H1 (cell line): Measurements from ENCODE around the gene NFIX. TPM values are rescaled to one million over a fixed set of nuclear protein-coding genes. Genes with fewer than 3 reads are reported as not detected.

ENCODE experiments used
- CTCF ChIA-PET: fragments of 300-600 bp; sonication (Branson Sonifier 250); formaldehyde crosslinking; loops from one replicate; lab custom pipeline; 2021; ENCODE audit not compliant: partially characterized antibody; lab: Charles Lee
- POLR2A ChIA-PET: fragments of 300-600 bp; sonication (Branson Sonifier 250); formaldehyde crosslinking; loops from one replicate; lab custom pipeline; 2021; ENCODE audit warnings: inconsistent platforms; ENCODE audit not compliant: partially characterized antibody; lab: Charles Lee
- DNase-seq, 2 experiments: peaks; one replicate each; pipeline versions ENCODE4 v3.0.0 to v3.0.0-alpha.2; 2010 to 2022; ENCODE audit warnings: low spot score in 2 of 2, low read depth in 1 of 2, mixed read lengths in 1 of 2
- FAIRE-seq: peaks from 2 replicates; lab custom pipeline; 2011; peaks lifted over from hg19 to GRCh38; lab: Jason Lieb, UNC
- H2AFZ ChIP-seq: 2 replicates; pipeline ENCODE4 v1.8.1; 2012; ENCODE audit warnings: low read length, inconsistent platforms
- H2AK5ac ChIP-seq: 2 replicates; pipeline ENCODE4 v1.6.1; 2013; ENCODE audit warnings: low read depth, low read length
- H2BK120ac ChIP-seq: replicated peaks from 2 replicates; pipeline ENCODE3; 2013; ENCODE audit warnings: low read depth, low read length, inconsistent platforms
- H2BK12ac ChIP-seq: 2 replicates; pipeline ENCODE4 v1.6.1; 2013; ENCODE audit warnings: low read depth, low read length
- H2BK15ac ChIP-seq: 2 replicates; pipeline ENCODE4 v1.6.1; 2013; ENCODE audit warnings: low read length
- H2BK20ac ChIP-seq: 2 replicates; pipeline ENCODE4 v1.6.1; 2013; ENCODE audit warnings: low read length
- H2BK5ac ChIP-seq: 2 replicates; pipeline ENCODE4 v1.6.1; 2013; ENCODE audit warnings: low read depth, low read length
- H3K14ac ChIP-seq: 2 replicates; pipeline ENCODE4 v1.6.1; 2013; ENCODE audit warnings: inconsistent platforms; ENCODE audit not compliant: insufficient read length
- H3K18ac ChIP-seq: 2 replicates; pipeline ENCODE4 v1.6.1; 2013; ENCODE audit warnings: low read length; ENCODE audit errors: extremely low read depth
- H3K23ac ChIP-seq: 2 replicates; pipeline ENCODE4 v1.6.1; 2013; ENCODE audit warnings: inconsistent platforms; ENCODE audit not compliant: insufficient read length
- H3K23me2 ChIP-seq: 2 replicates; pipeline ENCODE4 v1.6.1; 2013; ENCODE audit warnings: low read depth, low read length
- H3K27ac ChIP-seq: 2 replicates; pipeline ENCODE4 v1.6.1; 2011; ENCODE audit warnings: low read depth, low read length, inconsistent platforms
- H3K27me3 ChIP-seq, 4 experiments: replicated peaks in 1 of 4; 1 replicate in 1 of 4; 2 replicates in 3 of 4; pipeline versions ENCODE4 v1.6.1 to v1.8.1; 2011 to 2013; ENCODE audit warnings: low read length in 3 of 4, mild to moderate bottlenecking in 3 of 4, inconsistent platforms in 2 of 4, mixed read lengths in 2 of 4, moderate library complexity in 1 of 4; ENCODE audit not compliant: control insufficient read depth in 3 of 4, insufficient read depth in 3 of 4; ENCODE audit errors: extremely low read depth in 1 of 4
- H3K36me3 ChIP-seq, 4 experiments: 2 replicates each; pipeline versions ENCODE4 v1.6.1 to v1.8.1; 2011 to 2013; ENCODE audit warnings: mild to moderate bottlenecking in 4 of 4, low read length in 3 of 4, moderate library complexity in 2 of 4, control low read depth in 1 of 4, inconsistent platforms in 1 of 4; ENCODE audit not compliant: insufficient read depth in 4 of 4, control insufficient read depth in 2 of 4
- H3K4ac ChIP-seq: replicated peaks from 2 replicates; pipeline ENCODE3; 2013; ENCODE audit warnings: low read length, low read depth, mixed read lengths, inconsistent platforms; ENCODE audit not compliant: insufficient read length
- H3K4me1 ChIP-seq, 4 experiments: replicated peaks in 1 of 4; 1 replicate in 1 of 4; 2 replicates in 3 of 4; pipeline versions ENCODE4 v1.6.1 to v1.8.1; 2011 to 2013; ENCODE audit warnings: low read length in 3 of 4, inconsistent platforms in 2 of 4, mixed read lengths in 1 of 4; ENCODE audit not compliant: insufficient read depth in 4 of 4, control insufficient read depth in 3 of 4
- H3K4me2 ChIP-seq, 2 experiments: 2 replicates each; pipeline versions ENCODE4 v1.6.1 to v1.8.1; 2011 to 2013; ENCODE audit warnings: low read depth in 2 of 2, low read length in 2 of 2, control low read depth in 1 of 2, inconsistent platforms in 1 of 2, mild to moderate bottlenecking in 1 of 2; ENCODE audit not compliant: insufficient read depth in 1 of 2
- H3K4me3 ChIP-seq, 4 experiments: fragments of 200-600, 300-600 bp in 1 of 4; sonication (generic), shearing (Covaris generic), sonication (Bioruptor Twin) in 1 of 4; 2 replicates each; pipeline versions ENCODE4 v1.5.1 to v1.8.1; 2011 to 2016; ENCODE audit warnings: low read length in 4 of 4, low read depth in 3 of 4, control low read depth in 2 of 4, inconsistent platforms in 2 of 4, mild to moderate bottlenecking in 2 of 4, mixed read lengths in 1 of 4, moderate library complexity in 1 of 4; ENCODE audit not compliant: insufficient read depth in 2 of 4; ENCODE audit errors: extremely low read depth in 1 of 4
- H3K56ac ChIP-seq: replicated peaks from 2 replicates; pipeline ENCODE3; 2013; ENCODE audit warnings: low read depth, mild to moderate bottlenecking, mixed read lengths, low read length, inconsistent platforms; ENCODE audit not compliant: insufficient read length
- H3K79me1 ChIP-seq: 2 replicates; pipeline ENCODE4 v1.6.1; 2013; ENCODE audit warnings: low read depth, low read length, control low read depth
- H3K79me2 ChIP-seq, 2 experiments: 2 replicates each; pipeline versions ENCODE4 v1.6.1 to v1.8.1; 2012 to 2013; ENCODE audit warnings: low read length in 2 of 2, mild to moderate bottlenecking in 2 of 2, inconsistent platforms in 1 of 2; ENCODE audit not compliant: insufficient read depth in 2 of 2, control insufficient read depth in 1 of 2
- H3K9ac ChIP-seq, 4 experiments: replicated peaks in 1 of 4; 1 replicate in 1 of 4; 2 replicates in 3 of 4; pipeline versions ENCODE4 v1.6.1 to v1.8.1; 2011 to 2013; ENCODE audit warnings: low read depth in 3 of 4, low read length in 3 of 4, control low read depth in 2 of 4, mild to moderate bottlenecking in 2 of 4, moderate library complexity in 2 of 4, inconsistent platforms in 1 of 4; ENCODE audit errors: extremely low read depth in 1 of 4
- H3K9me3 ChIP-seq, 2 experiments: 2 replicates each; pipeline versions ENCODE4 v1.6.1 to v1.8.1; 2012 to 2013; ENCODE audit warnings: mild to moderate bottlenecking in 2 of 2, moderate library complexity in 2 of 2, control low read depth in 1 of 2, inconsistent platforms in 1 of 2, low read depth in 1 of 2, low read length in 1 of 2, mixed read lengths in 1 of 2; ENCODE audit not compliant: insufficient read depth in 2 of 2
- H4K20me1 ChIP-seq, 2 experiments: replicated peaks in 1 of 2; 2 replicates each; pipeline versions ENCODE3 to v1.8.1; 2011 to 2013; ENCODE audit warnings: inconsistent platforms in 2 of 2, low read length in 2 of 2, mild to moderate bottlenecking in 1 of 2; ENCODE audit not compliant: insufficient read depth in 2 of 2, control insufficient read depth in 1 of 2
- H4K5ac ChIP-seq: 2 replicates; pipeline ENCODE4 v1.6.1; 2013; ENCODE audit warnings: low read length, low read depth, mixed read lengths, inconsistent platforms; ENCODE audit not compliant: insufficient read length
- H4K8ac ChIP-seq: 2 replicates; pipeline ENCODE4 v1.8.0; 2013; ENCODE audit warnings: mild to moderate bottlenecking, moderate library complexity, low read length, inconsistent platforms; ENCODE audit not compliant: insufficient read depth; ENCODE audit errors: extremely low read depth
- H4K91ac ChIP-seq: replicated peaks from 2 replicates; pipeline ENCODE3; 2013; ENCODE audit warnings: low read length, mixed read lengths, inconsistent platforms; ENCODE audit not compliant: insufficient read length
- RNF2 ChIP-seq: fragments of 200-900, 300-1000 bp; sonication (generic); IDR thresholded peaks from 2 replicates; pipeline ENCODE4 v1.7.1; 2016; ENCODE audit warnings: borderline replicate concordance, low read depth, mild to moderate bottlenecking, antibody characterized with exemption, low read length; ENCODE audit not compliant: poor library complexity, severe bottlenecking; ENCODE audit errors: missing control alignments
- TAF7 ChIP-seq: optimal IDR thresholded peaks from 2 replicates; pipeline ENCODE3; 2011; ENCODE audit warnings: low read depth, mild to moderate bottlenecking, inconsistent platforms, low read length, moderate library complexity, borderline replicate concordance
- WGBS, 2 experiments: shearing (Covaris generic) in 1 of 2; methylation state at CpG; one replicate each; pipeline versions ENCODE4 v1.1.6 to v1.1.7; 2013 to 2015; ENCODE audit warnings: low lambda C conversion rate in 2 of 2, mixed read lengths in 2 of 2, inconsistent platforms in 1 of 2, low coverage in 1 of 2, missing lambda C conversion rate in 1 of 2; ENCODE audit not compliant: insufficient replicate concordance in 2 of 2, insufficient coverage in 1 of 2, insufficient read length in 1 of 2; ENCODE audit errors: extremely low coverage in 1 of 2, missing lambda C conversion rate in 1 of 2; 5-methylcytosine and 5-hydroxymethylcytosine counted together
- polyA plus RNA-seq, 7 experiments: library from polyadenylated mRNA; depleted of rRNA in 3 of 7; stranded (reverse) in 5 of 7; unstranded in 2 of 7; fragments of >200 nt in 5 of 7; fragments of 200-250 nt in 2 of 7; gene quantifications; 1 replicate in 5 of 7; 2 replicates in 1 of 7; 4 replicates in 1 of 7; pipeline versions ENCODE4 v1.2.1 to v1.2.3, GENCODE V29; 2011 to 2013; ENCODE audit warnings: missing spikeins in 2 of 7, mixed read lengths in 2 of 7
- total RNA-seq: library from RNA; stranded (reverse); fragmentation: NEBNext Ultra II Directional; extraction: Animal tissue kit (Norgen Biotek cat#: 25700); gene quantifications from 2 replicates; pipeline ENCODE4 v1.2.1, GENCODE V29; 2021

Gene NFIX
- total and polyA plus RNA-seq, 2 of the 8 experiments (the other 6 are each of a cell fraction or from before 2014, with no cell fraction given): 0.03 to 0.20 TPM

GRCh38 chr19:12997967-12998940 is 3.0 kb downstream of the NFIX start:
- Histone ChIP-seq H3K9ac (no peak overlapping the region), H3K14ac (no peak overlapping the region), H3K4me2 (no peak overlapping the region)

More at GRCh38 chr19:12997967-12998940, 3.0 kb downstream of the NFIX start:
- peaks cover 0 to 8% (median 0%) of the 10 kb centered on the region in 4 experiments; a peak in 1 of 8 replicates for H3K36me3 ChIP-seq
- H4K91ac ChIP-seq: no peak overlapping the region
- H2BK5ac ChIP-seq: no peak overlapping the region
- no peak overlapping the region for H3K4me3 ChIP-seq
- H3K23ac ChIP-seq: no peak overlapping the region
- no peak overlapping the region for H2BK120ac ChIP-seq
- no peak overlapping the region for H3K18ac ChIP-seq
- WGBS, 2 experiments: 89% methylated on average over 23 of the region's 32 CpGs; no CpG with 5 or more reads in 1 of the 2 experiments
- DNase-seq (no peak), FAIRE-seq (no peak)
- H2BK12ac ChIP-seq: no peak overlapping the region; the same call in 1 of the 2 replicates
- no peak overlapping the region for H2AFZ ChIP-seq
- H4K8ac ChIP-seq: no peak overlapping the region
- TF ChIP-seq TAF7: no peak
- peak; percentile 8 for TF ChIP-seq RNF2
- H3K27me3 ChIP-seq: peaks cover 52 to 94% (median 81%) of the 10 kb centered on the region in 4 experiments
- no peaks in the 10 kb centered on the region for H3K79me2 ChIP-seq
- H3K4ac ChIP-seq: no peak overlapping the region
- no peaks in the 10 kb centered on the region for H3K9me3 ChIP-seq
- no peak overlapping the region for H3K27ac ChIP-seq
- H2BK20ac ChIP-seq: no peak overlapping the region
- peaks cover 10 to 24% of the 10 kb centered on the region in 2 experiments for H4K20me1 ChIP-seq
- H2AK5ac ChIP-seq: peak overlapping the region; percentile 20; the same call in 1 of the 2 replicates
- H3K23me2 ChIP-seq: peaks cover 6% of the 10 kb centered on the region; the same call in 1 of the 2 replicates
- no peak overlapping the region for H2BK15ac ChIP-seq
- H3K79me1 ChIP-seq: peaks cover 3% of the 10 kb centered on the region; the same call in 1 of the 2 replicates
- CTCF ChIA-PET: interaction anchor here (0.7 to 4.7 kb wide), 4 partner anchors 15 to 63 kb away, joined by 3 to 23 read pairs (median 6); no protein-coding TSS in a partner anchor
- H3K56ac ChIP-seq: no peak overlapping the region
- no peak overlapping the region for H4K5ac ChIP-seq
- peaks cover 0 to 10% (median 6%) of the 10 kb centered on the region in 4 experiments; a peak in 5 of 7 replicates for H3K4me1 ChIP-seq
- POLR2A ChIA-PET: interaction anchor here (0.9 kb wide), 1 partner anchor 8 kb away, joined by 3 read pairs; no protein-coding TSS in a partner anchor
